GM18870 (cell line): ENCODE results near the gene NCK1.
A peak's percentile ranks its signal among the peaks of the same experiment; 100 is the strongest.
"Not testable (repeated sequence)": the region's sequence is repeated elsewhere in the genome, so short reads cannot be mapped to it uniquely, and the experiment has no call there.

Source experiments
- ATAC-seq: cut with Tn5 transposase; IDR thresholded peaks from one replicate; pipeline ENCODE4 v1.9.1; 2021; ENCODE audit warnings: moderate library complexity; ENCODE audit not compliant: unreplicated experiment

Gene NCK1

GRCh38 chr3:136860541-136860940, 1.5 kb upstream of the NCK1 start:
- ATAC-seq = no peak

- ATAC-seq = peak; percentile 7
Observed at GRCh38 chr3:136862617-136863322, 762 bp downstream of the NCK1 start.

GRCh38 chr3:136869282-136869681, 7.3 kb downstream of the NCK1 start:
- no peak for ATAC-seq

GRCh38 chr3:136872258-136872657, 10.2 kb downstream of the NCK1 start:
- ATAC-seq = not testable (repeated sequence)

GRCh38 chr3:136879510-136879909, 17.5 kb downstream of the NCK1 start:
- ATAC-seq = not testable (repeated sequence)

GRCh38 chr3:136882571-136882970, 20.6 kb downstream of the NCK1 start:
- ATAC-seq = no peak

GRCh38 chr3:136883967-136884720, 22.1 kb downstream of the NCK1 start:
- ATAC-seq = no peak

GRCh38 chr3:136885357-136886213, 23.6 kb downstream of the NCK1 start:
- no peak for ATAC-seq

- ATAC-seq = no peak
Observed at GRCh38 chr3:136889947-136890346, 27.9 kb downstream of the NCK1 start.

GRCh38 chr3:136891934-136892855, 30.2 kb downstream of the NCK1 start:
- ATAC-seq = no peak

- ATAC-seq = no peak
Observed at GRCh38 chr3:136893848-136894443, 31.9 kb downstream of the NCK1 start.

- not testable (repeated sequence) for ATAC-seq
Observed at GRCh38 chr3:136897171-136897570, 35.2 kb downstream of the NCK1 start.

GRCh38 chr3:136898549-136898948, 36.5 kb downstream of the NCK1 start:
- no peak for ATAC-seq

- ATAC-seq = no peak
Observed at GRCh38 chr3:136898954-136899353, 36.9 kb downstream of the NCK1 start.

GRCh38 chr3:136899622-136900158, 37.7 kb downstream of the NCK1 start:
- no peak for ATAC-seq

GRCh38 chr3:136900694-136901093, 38.7 kb downstream of the NCK1 start:
- ATAC-seq = not testable (repeated sequence)

GRCh38 chr3:136901391-136901790, 39.4 kb downstream of the NCK1 start:
- no peak for ATAC-seq

- not testable (repeated sequence) for ATAC-seq
Observed at GRCh38 chr3:136902530-136902929, 40.5 kb downstream of the NCK1 start.

GRCh38 chr3:136903899-136904298, 41.9 kb downstream of the NCK1 start:
- ATAC-seq = no peak

- ATAC-seq = no peak
Observed at GRCh38 chr3:136904746-136905145, 42.7 kb downstream of the NCK1 start.
